H1 (cell line): ENCODE measurements around the gene PLPPR2. TPM values are rescaled to one million over a fixed set of nuclear protein-coding genes. Genes with fewer than 3 reads are reported as not detected.

Experiments used
- CBX8 ChIP-seq: fragments of 300-800, 300-1000 bp; sonication (generic); IDR thresholded peaks from 2 replicates; pipeline ENCODE4 v1.7.1; 2016; ENCODE audit warnings: low read depth, low read length, borderline replicate concordance
- CHD7 ChIP-seq: fragments of 300-600 bp; sonication (generic); IDR thresholded peaks from 2 replicates; pipeline ENCODE4 v1.7.1; 2012; ENCODE audit warnings: low read length, moderate library complexity, mild to moderate bottlenecking, inconsistent platforms; ENCODE audit not compliant: insufficient replicate concordance
- EP300 ChIP-seq, 2 experiments: IDR thresholded peaks; 1 replicate in 1 of 2; 2 replicates in 1 of 2; pipeline ENCODE4 v1.6.1; 2011 to 2012; ENCODE audit warnings: low read depth in 2 of 2, low read length in 2 of 2, mild to moderate bottlenecking in 2 of 2, borderline replicate concordance in 1 of 2, inconsistent platforms in 1 of 2, moderate library complexity in 1 of 2
- JUND ChIP-seq: IDR thresholded peaks from 2 replicates; pipeline ENCODE4 v1.6.1; 2011; ENCODE audit warnings: mild to moderate bottlenecking, improper control_type of control experiment, low read length
- POLR2A ChIP-seq, 2 experiments: IDR thresholded peaks; 1 replicate in 1 of 2; 2 replicates in 1 of 2; pipeline ENCODE4 v1.6.1; 2011; ENCODE audit warnings: low read depth in 2 of 2, low read length in 2 of 2, mild to moderate bottlenecking in 2 of 2; ENCODE audit errors: control extremely low read depth in 1 of 2
- POU5F1 ChIP-seq: IDR thresholded peaks from 2 replicates; pipeline ENCODE4 v1.6.1; 2011; ENCODE audit warnings: low read depth, mild to moderate bottlenecking, low read length, moderate library complexity
- RAD21 ChIP-seq, 2 experiments: IDR thresholded peaks in 1 of 2; conservative IDR thresholded peaks in 1 of 2; 2 replicates each; pipeline ENCODE4 v1.6.1; 2011; ENCODE audit warnings: low read depth in 2 of 2, low read length in 2 of 2, improper control_type of control experiment in 1 of 2, inconsistent platforms in 1 of 2, mild to moderate bottlenecking in 1 of 2, moderate library complexity in 1 of 2
- RNF2 ChIP-seq: fragments of 200-900, 300-1000 bp; sonication (generic); IDR thresholded peaks from 2 replicates; pipeline ENCODE4 v1.7.1; 2016; ENCODE audit warnings: borderline replicate concordance, low read depth, mild to moderate bottlenecking, antibody characterized with exemption, low read length; ENCODE audit not compliant: poor library complexity, severe bottlenecking; ENCODE audit errors: missing control alignments
- polyA plus RNA-seq, 7 experiments: library from polyadenylated mRNA; depleted of rRNA in 3 of 7; stranded (reverse) in 5 of 7; unstranded in 2 of 7; fragments of >200 nt in 5 of 7; fragments of 200-250 nt in 2 of 7; gene quantifications; 1 replicate in 5 of 7; 2 replicates in 1 of 7; 4 replicates in 1 of 7; pipeline versions ENCODE4 v1.2.1 to v1.2.3, GENCODE V29; 2011 to 2013; ENCODE audit warnings: missing spikeins in 2 of 7, mixed read lengths in 2 of 7
- total RNA-seq: library from RNA; stranded (reverse); fragmentation: NEBNext Ultra II Directional; extraction: Animal tissue kit (Norgen Biotek cat#: 25700); gene quantifications from 2 replicates; pipeline ENCODE4 v1.2.1, GENCODE V29; 2021

The PLPPR2 gene
- total and polyA plus RNA-seq, 2 of the 8 experiments (the other 6 are each of a cell fraction or from before 2014, with no cell fraction given): 7.2 to 11.7 TPM

- TF ChIP-seq RNF2 (no peak), EP300 (IDR thresholded peaks at IDR 0.05; ENCODE audit: borderline replicate concordance in 1 of 2, low read depth in 2 of 2, low read length in 2 of 2) (no peak), POLR2A (IDR thresholded peaks at IDR 0.05; ENCODE audit: control extremely low read depth in 1 of 2, low read depth in 2 of 2, low read length in 2 of 2) (no peak), POU5F1 (no peak), CHD7 (no peak), CBX8 (no peak), RAD21 (IDR thresholded peaks at IDR 0.05 in 1 of 2, conservative IDR thresholded peaks at IDR 0.05 in 1 of 2; ENCODE audit: low read depth in 2 of 2, low read length in 2 of 2) (no peak), JUND (no peak)
Observed at GRCh38 chr19:11356074-11356397, 804 bp downstream of the PLPPR2 start (continued).
